ENCODE results near the gene NFKBIB. TPM values are rescaled to one million over a fixed set of nuclear protein-coding genes. Genes with fewer than 3 reads are reported as not detected.

NFKBIB gene
- polyA plus RNA-seq, 1 donor from 2014 or later: 21.4 TPM

- Histone ChIP-seq H3K27me3 (ENCODE audit: insufficient read depth, low read depth, low read length) (no peaks in the 10 kb centered on the region), H3F3A (ENCODE audit: insufficient read depth, low read length, poor library complexity, severe bottlenecking) (no peaks in the 10 kb centered on the region), H3K9me2 (ENCODE audit: insufficient read depth, low read length) (no peaks in the 10 kb centered on the region), H3K9me3 (ENCODE audit: low read length) (no peaks in the 10 kb centered on the region), H3K9ac (ENCODE audit: low read length) (no peak overlapping the region), H3K4me2 (ENCODE audit: low read length) (no peak overlapping the region), H3K27ac (ENCODE audit: low read length) (no peak overlapping the region), H3K4me3 (ENCODE audit: low read length) (no peak overlapping the region), H3K79me2 (replicated peaks; ENCODE audit: insufficient read depth, low read length) (no peaks in the 10 kb centered on the region), H3K36me3 (ENCODE audit: insufficient read depth, low read length) (no peaks in the 10 kb centered on the region), H4K20me1 (ENCODE audit: insufficient read depth) (no peaks in the 10 kb centered on the region), H2AFZ (ENCODE audit: low read depth, low read length) (no peak overlapping the region)
- TF ChIP-seq EZH2 (IDR thresholded peaks at IDR 0.05; ENCODE audit: borderline replicate concordance, insufficient read depth, low read length, poor library complexity, severe bottlenecking) (no peak), RAD21 (conservative IDR thresholded peaks at IDR 0.05) (no peak), REST (IDR thresholded peaks at IDR 0.05; ENCODE audit: borderline replicate concordance) (no peak)
Observed at GRCh38 chr19:38946229-38947010, 46.7 kb downstream of the NFKBIB start.

- Histone ChIP-seq H3K27ac (ENCODE audit: low read length) (no peak overlapping the region), H3K4me2 (ENCODE audit: low read length) (no peak overlapping the region), H2AFZ (ENCODE audit: low read depth, low read length) (no peak overlapping the region), H3F3A (ENCODE audit: insufficient read depth, low read length, poor library complexity, severe bottlenecking) (no peaks in the 10 kb centered on the region), H3K79me2 (replicated peaks; ENCODE audit: insufficient read depth, low read length) (no peaks in the 10 kb centered on the region), H3K9me3 (ENCODE audit: low read length) (no peaks in the 10 kb centered on the region), H3K27me3 (ENCODE audit: insufficient read depth, low read depth, low read length) (no peaks in the 10 kb centered on the region), H3K36me3 (ENCODE audit: insufficient read depth, low read length) (no peaks in the 10 kb centered on the region), H3K9ac (ENCODE audit: low read length) (no peak overlapping the region), H3K4me3 (ENCODE audit: low read length) (peak overlapping the region; percentile 64), H4K20me1 (ENCODE audit: insufficient read depth) (no peaks in the 10 kb centered on the region), H3K9me2 (ENCODE audit: insufficient read depth, low read length) (no peaks in the 10 kb centered on the region)
- TF ChIP-seq POLR2AphosphoS5 (IDR thresholded peaks at IDR 0.05): no peak
- no peak for TF ChIP-seq SMC3 (conservative IDR thresholded peaks at IDR 0.05; ENCODE audit: poor library complexity)
- TF ChIP-seq RAD21 (conservative IDR thresholded peaks at IDR 0.05): no peak
- no peak for TF ChIP-seq TAF1 (IDR thresholded peaks at IDR 0.05; ENCODE audit: low read depth)
- TF ChIP-seq REST (IDR thresholded peaks at IDR 0.05; ENCODE audit: borderline replicate concordance): no peak
- no peak for TF ChIP-seq EP300 (conservative IDR thresholded peaks at IDR 0.05; ENCODE audit: poor library complexity, severe bottlenecking)
- peak; percentile 27 for TF ChIP-seq MXI1 (conservative IDR thresholded peaks at IDR 0.05; ENCODE audit: poor library complexity, severe bottlenecking)
Observed at GRCh38 chr19:38949580-38950367, 50.0 kb downstream of the NFKBIB start.
